GM21786 (cell line): ENCODE data around the gene TJP1.
"Not testable (repeated sequence)": the region's sequence is repeated elsewhere in the genome, so short reads cannot be mapped to it uniquely, and the experiment has no call there.

ENCODE experiments used
- ATAC-seq: cut with Tn5 transposase; IDR thresholded peaks from one replicate; pipeline ENCODE4 v1.9.1; 2021; ENCODE audit not compliant: unreplicated experiment

TJP1 gene

DNA sequence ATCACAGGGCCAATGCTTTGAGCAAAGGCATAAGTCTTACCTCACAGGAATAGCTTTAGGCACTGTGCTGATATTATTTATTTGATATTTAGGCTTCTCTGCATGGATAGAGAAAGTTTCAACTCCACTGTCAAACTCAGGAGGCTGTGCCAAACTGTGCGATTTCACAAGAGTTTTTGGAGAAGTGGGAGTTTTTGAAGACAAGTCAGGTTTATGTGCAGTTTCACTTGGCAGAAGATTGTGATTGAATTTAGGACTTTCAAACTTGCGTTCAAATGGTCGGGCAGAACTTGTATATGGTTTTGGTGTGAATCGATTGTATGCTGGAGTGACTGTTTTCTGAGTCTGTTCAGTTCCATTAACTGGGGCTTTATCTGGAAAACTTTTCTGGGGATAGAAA is 113.7 kb downstream of the TJP1 start:
- ATAC-seq: no peak

GRCh38 chr15:29704950-29705597 is 117.2 kb downstream of the TJP1 start:
- no peak for ATAC-seq

- ATAC-seq: no peak
These were observed 121.1 kb downstream of the TJP1 start for GRCh38 chr15:29701151-29701550.

- ATAC-seq: no peak
These were observed 122.0 kb downstream of the TJP1 start for GRCh38 chr15:29700296-29700695.

DNA sequence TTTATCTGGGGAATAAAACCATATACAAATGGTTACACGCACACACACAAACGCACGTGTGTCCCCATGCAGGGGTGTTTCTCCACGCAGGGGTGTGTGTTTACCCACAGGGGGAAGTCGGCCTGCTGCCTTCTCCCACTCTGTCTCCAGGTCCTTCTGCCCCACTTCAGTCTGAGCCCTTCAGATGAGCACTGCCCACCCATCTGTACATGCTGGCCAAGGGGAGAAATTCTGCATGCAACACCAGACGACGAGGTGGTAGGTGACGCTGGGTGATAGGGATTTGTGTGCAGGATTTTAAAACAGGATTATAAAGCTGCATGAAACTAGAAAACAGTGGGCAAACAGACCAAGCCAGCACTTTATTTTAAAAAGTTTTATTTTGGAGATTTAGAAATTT is 122.5 kb downstream of the TJP1 start:
- no peak for ATAC-seq

DNA sequence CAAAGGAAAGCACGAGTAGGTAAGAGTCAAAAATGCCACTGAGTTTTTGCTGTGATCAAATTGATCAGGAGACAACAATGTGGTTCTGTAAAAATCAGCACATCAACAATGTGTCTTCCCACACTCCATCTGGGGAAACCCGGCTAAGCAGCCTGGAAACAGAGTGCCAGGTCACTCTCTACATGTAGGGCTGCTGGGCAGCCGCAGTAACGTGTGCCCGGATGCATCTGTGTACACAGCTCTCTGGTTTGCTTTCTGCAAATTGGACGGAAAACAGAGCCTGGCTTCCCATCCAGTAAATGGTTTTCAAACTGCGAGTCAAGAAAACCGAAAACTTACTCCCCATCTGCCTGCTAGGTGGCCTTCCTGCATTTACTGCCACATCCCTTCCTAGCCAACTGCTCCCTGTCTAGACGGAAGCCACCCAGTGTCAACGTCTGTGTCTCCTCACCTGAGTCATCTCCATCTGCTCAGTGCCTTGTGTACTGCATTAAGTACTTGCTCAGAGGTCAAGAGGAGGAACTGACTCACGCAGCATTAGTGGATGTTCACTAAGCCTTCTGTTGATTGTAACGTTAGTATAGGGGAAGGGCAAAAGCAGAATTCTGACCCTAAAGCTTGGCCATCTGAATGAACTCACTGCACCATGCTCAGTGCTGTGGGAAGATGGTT is 124.1 kb downstream of the TJP1 start:
- ATAC-seq: no peak

- ATAC-seq: no peak
These were observed 125.1 kb downstream of the TJP1 start for GRCh38 chr15:29696950-29697738.

DNA sequence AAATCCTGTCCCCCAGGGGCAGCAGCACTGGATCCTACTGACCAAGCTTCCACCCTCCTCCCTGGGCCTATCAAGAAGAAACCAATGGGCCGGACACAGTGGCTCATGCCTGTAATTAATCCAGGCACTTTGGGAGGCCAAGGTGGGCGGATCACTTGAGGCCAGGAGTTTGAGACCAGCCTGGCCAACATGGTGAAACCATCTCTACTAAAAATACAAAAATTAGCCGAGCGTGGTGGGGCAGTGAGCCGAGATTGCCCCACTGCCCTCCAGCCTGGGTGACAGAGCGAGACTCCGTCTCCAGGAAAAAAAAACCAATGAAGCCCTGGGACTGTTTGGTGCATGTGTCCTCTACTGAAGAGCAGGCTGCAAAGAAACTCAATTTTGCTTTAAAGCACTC is 125.8 kb downstream of the TJP1 start:
- not testable (repeated sequence) for ATAC-seq

DNA sequence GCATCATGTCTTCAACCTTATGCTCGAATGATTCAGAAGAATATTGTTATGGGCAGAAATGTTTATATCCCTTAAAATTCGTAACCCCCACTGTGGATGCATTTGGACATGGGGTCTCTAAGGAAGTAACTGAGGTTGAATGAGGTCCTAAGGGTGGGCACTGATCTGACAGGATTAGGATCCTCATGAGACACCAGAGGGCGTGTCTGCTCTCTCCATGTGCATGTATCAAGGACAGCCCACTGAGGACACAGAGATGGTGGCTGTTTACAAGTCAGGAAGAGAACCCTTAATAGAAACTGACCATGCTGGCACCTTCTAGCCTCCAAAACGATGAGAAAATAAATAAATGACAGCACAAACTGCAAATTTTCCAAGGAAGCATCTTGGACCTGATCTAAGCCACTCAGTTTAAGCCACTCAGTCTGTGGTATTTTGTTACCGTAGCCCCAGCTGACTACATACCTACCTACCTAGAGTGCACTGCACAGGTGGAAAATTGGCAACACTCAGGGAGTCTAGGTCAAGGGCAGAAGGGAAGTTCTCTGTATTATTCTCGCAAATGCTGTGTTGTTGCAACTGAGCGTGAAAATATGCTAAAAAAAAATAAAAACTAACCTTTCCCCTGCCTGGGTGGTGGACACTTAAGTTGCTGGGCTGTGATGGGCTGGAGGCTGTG is 126.6 kb downstream of the TJP1 start:
- ATAC-seq: no peak

DNA sequence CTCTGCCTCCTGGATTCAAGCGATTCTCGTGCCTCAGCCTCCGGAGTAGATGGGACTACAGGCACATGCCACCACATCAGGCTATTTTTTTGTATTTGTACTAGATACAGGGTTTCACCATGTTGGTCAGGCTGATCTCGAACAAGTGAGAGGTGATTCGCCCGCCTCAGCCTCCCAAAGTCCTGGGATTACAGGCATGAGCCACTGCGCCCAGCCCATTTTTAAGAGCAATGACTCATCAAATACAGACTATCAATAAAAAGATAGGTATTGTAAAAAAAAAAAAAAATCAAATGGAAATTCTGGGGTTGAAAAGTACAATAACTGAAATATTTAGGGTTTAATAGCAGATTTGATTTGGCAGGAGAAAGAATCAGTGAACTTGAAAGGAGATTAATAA is 129.0 kb downstream of the TJP1 start:
- ATAC-seq: no peak

DNA sequence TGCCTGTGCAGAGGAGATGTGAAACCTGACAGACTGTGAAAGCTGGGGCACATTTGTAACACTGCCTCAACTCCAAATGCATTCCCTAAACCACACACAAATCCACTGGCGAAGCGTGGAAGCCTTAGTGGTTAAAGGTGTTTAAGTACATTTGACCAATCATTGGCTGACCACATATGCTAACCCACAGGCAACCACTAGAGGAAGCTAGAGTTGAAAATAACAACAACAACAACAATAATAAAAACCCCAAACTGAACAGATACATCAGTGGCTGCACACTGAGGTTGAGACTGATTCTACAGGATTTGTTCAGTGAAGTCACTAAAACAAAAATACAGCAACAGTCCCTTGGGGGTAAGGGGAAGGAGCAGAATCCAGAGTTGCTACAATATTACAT is 129.7 kb downstream of the TJP1 start:
- ATAC-seq: no peak

- no peak for ATAC-seq
These were observed 131.3 kb downstream of the TJP1 start for GRCh38 chr15:29690765-29691475.

DNA sequence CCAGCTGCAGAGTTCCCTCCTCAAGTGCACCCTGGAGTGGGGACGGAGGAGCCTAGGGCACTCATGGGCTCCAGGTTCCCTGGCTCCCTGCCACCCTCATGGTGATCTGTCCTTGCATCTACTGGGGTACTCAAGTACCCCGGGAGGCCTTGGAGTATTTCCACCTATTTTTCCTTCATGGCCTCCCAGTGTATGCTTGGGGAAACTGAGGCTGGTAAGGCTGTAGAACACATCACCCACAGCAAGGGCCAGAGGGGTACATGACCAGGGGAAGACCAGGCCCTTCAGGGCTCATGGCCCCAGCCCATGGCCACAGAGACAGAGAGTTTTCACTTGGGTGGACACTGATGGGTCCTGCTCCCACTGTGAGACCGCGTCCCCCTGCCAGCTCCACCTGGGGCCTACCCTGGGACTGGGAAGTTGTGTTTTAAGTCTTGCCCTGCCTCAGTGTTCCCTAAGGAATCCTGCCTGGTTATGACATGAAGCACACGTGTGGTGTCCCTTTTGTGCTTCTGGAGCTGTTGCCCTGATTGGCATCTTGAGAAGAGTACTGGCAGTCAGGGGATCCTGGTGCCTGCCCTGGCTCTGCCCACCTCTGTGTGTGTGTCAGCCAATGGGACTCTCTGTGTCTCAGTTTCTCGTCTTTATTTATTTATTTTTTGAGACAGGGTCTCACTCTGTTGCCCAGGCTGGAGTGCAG is 132.8 kb downstream of the TJP1 start:
- ATAC-seq: no peak

GRCh38 chr15:29688506-29689286 is 133.6 kb downstream of the TJP1 start:
- no peak for ATAC-seq

GRCh38 chr15:29687939-29688505 is 134.2 kb downstream of the TJP1 start:
- no peak for ATAC-seq

GRCh38 chr15:29687204-29687815 is 135.0 kb downstream of the TJP1 start:
- ATAC-seq: no peak

DNA sequence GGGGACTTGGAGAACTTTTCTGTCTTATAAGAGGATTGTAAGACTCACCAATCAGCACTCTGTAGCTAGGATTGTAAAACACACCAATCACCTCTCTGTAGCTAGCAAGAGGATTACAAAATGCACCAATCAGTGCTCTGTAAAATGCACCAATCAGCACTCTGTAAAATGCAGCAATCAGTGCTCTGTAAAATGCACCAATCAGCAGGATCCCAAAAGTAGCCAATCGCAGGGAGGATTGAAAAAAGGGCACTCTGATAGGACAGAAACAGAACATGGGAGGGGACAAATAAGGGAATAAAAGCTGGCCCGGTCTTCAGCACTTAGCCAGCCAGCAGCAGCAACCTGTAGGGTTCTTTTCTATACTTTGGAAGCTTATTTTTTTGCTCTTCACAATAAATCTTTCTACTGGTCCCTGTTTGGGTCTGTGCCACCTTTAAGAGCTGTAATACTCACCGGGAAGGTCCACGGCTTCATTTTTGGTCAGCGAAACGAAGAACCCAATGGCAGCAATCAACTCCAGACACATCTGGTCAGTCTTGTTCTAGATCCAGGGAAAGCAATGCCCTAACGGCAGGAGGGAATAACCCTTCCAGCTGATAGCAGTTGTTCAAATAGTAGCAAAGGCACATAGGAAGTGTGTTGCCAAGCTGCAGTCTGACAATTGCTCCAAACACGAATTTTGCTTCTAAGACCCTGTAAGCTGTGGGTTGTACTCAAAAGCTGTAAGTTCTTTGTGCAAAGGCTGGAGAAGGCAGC is 135.6 kb downstream of the TJP1 start:
- no peak for ATAC-seq

DNA sequence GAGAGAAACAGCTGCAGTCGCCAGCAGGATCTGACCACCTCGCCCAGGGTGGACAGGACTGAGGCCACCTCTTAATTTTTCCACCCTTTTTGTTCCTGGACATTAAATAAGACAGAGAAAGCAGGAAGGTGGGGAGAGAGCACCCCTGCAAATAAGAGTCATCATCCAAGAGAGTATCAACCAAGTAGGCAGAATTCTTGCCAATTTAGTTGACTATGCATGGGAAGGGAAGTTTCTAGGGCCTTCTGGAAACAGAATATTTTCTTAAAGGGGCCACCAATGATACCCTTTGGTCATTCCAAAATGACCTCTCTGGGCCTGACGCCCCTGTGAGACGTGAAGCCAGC is 136.2 kb downstream of the TJP1 start:
- ATAC-seq: no peak
